Stimulated activated CD8-positive, alpha-beta memory T cell treated with anti-CD3 and anti-CD28 coated beads, Interleukin-15, amount 100 ng/mL, for 48 hours (primary cell): Measurements from ENCODE around the gene NDST1.

Source experiments
- DNase-seq, 2 donors: peaks; one replicate each; pipeline ENCODE4 v3.0.0-alpha.2; 2020; ENCODE audit warnings: low read depth in 2 of 2

Gene NDST1

DNA sequence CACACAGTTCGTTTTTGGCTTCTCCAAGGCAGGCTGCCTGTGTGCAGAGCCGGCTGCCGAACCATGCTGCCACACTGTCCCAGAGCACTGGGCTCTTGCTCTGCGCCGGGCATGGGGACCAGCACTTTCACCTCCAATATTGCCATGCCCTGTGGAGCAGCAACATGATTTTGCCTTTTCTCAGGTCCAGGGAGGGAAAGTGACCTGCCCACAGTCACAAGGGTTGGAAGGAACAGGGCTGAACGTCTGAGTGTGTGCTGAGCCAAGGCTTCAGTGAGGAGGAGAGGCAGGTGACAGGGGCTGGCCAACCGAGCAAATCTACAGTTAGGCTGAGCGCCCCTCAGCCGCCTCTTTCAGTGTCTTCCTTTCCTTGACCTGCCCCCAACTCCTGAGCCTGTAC lies 98.5 kb downstream of the NDST1 start:
- no peak for DNase-seq

- DNase-seq, result no peak
Measured at GRCh38 chr5:150607105-150607504, 99.2 kb downstream of the NDST1 start.
